Neural progenitor cell (in vitro differentiated cells): ENCODE data around the gene RAPGEF2.

Source experiments
- CTCF ChIP-seq: fragments of 200-600 bp; sonication (generic); IDR thresholded peaks from 2 replicates; pipeline ENCODE4 v1.5.1; 2017; ENCODE audit warnings: antibody characterized with exemption, mild to moderate bottlenecking
- EZH2 ChIP-seq: fragments of 200-600 bp; sonication (generic); IDR thresholded peaks from 2 replicates; pipeline ENCODE4 v1.6.1; 2017; ENCODE audit warnings: antibody characterized with exemption, mild to moderate bottlenecking, moderate library complexity
- EZH2phosphoT487 ChIP-seq: fragments of 200-600 bp; sonication (generic); IDR thresholded peaks from 2 replicates; pipeline ENCODE4 v1.6.1; 2017; ENCODE audit warnings: antibody characterized with exemption

GRCh38 chr4:159193046-159193620 is 90.3 kb downstream of the RAPGEF2 start:
- TF ChIP-seq CTCF (no peak), EZH2 (no peak), EZH2phosphoT487 (no peak)
